H9 (cell line): ENCODE measurements around the gene SUSD2. TPM values are rescaled to one million over a fixed set of nuclear protein-coding genes. Genes with fewer than 3 reads are reported as not detected.

Source experiments
- DNase-seq: peaks from one replicate; pipeline ENCODE4 v3.0.0-alpha.2; 2017
- H2AFZ ChIP-seq: one replicate; pipeline ENCODE4 v1.6.1; 2013; ENCODE audit warnings: mild to moderate bottlenecking, low read length, control low read depth, moderate library complexity
- H2AK5ac ChIP-seq: 2 replicates; pipeline ENCODE4 v1.6.1; 2013; ENCODE audit warnings: low read length, control low read depth, mixed read lengths; ENCODE audit not compliant: insufficient read length
- H2BK120ac ChIP-seq: one replicate; pipeline ENCODE4 v1.6.1; 2013; ENCODE audit warnings: low read depth, mild to moderate bottlenecking, low read length, control low read depth, inconsistent platforms; ENCODE audit not compliant: poor library complexity, severe bottlenecking
- H2BK12ac ChIP-seq: 2 replicates; pipeline ENCODE4 v1.6.1; 2013; ENCODE audit warnings: low read length, control low read depth, mixed read lengths, low read depth; ENCODE audit not compliant: insufficient read length
- H2BK15ac ChIP-seq: 2 replicates; pipeline ENCODE4 v1.6.1; 2013; ENCODE audit warnings: low read depth, low read length, control low read depth
- H2BK20ac ChIP-seq: one replicate; pipeline ENCODE4 v1.6.1; 2013; ENCODE audit warnings: low read depth, mild to moderate bottlenecking, low read length, control low read depth, inconsistent platforms; ENCODE audit not compliant: poor library complexity, severe bottlenecking
- H2BK5ac ChIP-seq: 2 replicates; pipeline ENCODE4 v1.6.1; 2013; ENCODE audit warnings: low read length, control low read depth, mixed read lengths; ENCODE audit not compliant: insufficient read length
- H3K14ac ChIP-seq: 2 replicates; pipeline ENCODE4 v1.6.1; 2013; ENCODE audit warnings: low read length, control low read depth; ENCODE audit not compliant: insufficient read depth
- H3K18ac ChIP-seq: 2 replicates; pipeline ENCODE4 v1.6.1; 2013; ENCODE audit warnings: low read depth, mild to moderate bottlenecking, mixed read lengths, low read length, control low read depth; ENCODE audit not compliant: insufficient read length
- H3K23ac ChIP-seq: 2 replicates; pipeline ENCODE4 v1.6.1; 2013; ENCODE audit warnings: low read length, control low read depth, mixed read lengths, low read depth; ENCODE audit not compliant: insufficient read length
- H3K23me2 ChIP-seq: 2 replicates; pipeline ENCODE4 v1.6.1; 2013; ENCODE audit warnings: low read depth, mild to moderate bottlenecking, mixed read lengths, low read length, control low read depth; ENCODE audit not compliant: insufficient read length, poor library complexity, severe bottlenecking
- H3K27ac ChIP-seq: 2 replicates; pipeline ENCODE4 v1.5.1; 2013; ENCODE audit warnings: low read length, control low read depth, mixed read lengths, low read depth; ENCODE audit not compliant: insufficient read length
- H3K27me3 ChIP-seq: 2 replicates; pipeline ENCODE4 v1.6.1; 2013; ENCODE audit warnings: low read length, control low read depth, inconsistent platforms; ENCODE audit not compliant: insufficient read depth
- H3K4ac ChIP-seq: 2 replicates; pipeline ENCODE4 v1.6.1; 2013; ENCODE audit warnings: low read depth, mild to moderate bottlenecking, control low read depth, inconsistent platforms, low read length, moderate library complexity
- H3K4me1 ChIP-seq: 2 replicates; pipeline ENCODE4 v1.6.1; 2013; ENCODE audit warnings: low read length, control low read depth, inconsistent platforms; ENCODE audit not compliant: insufficient read depth
- H3K4me2 ChIP-seq: 2 replicates; pipeline ENCODE4 v1.6.1; 2013; ENCODE audit warnings: low read length, control low read depth, mixed read lengths; ENCODE audit not compliant: insufficient read length, insufficient read depth
- H3K56ac ChIP-seq: 2 replicates; pipeline ENCODE4 v1.6.1; 2013; ENCODE audit warnings: low read depth, mild to moderate bottlenecking, mixed read lengths, low read length, control low read depth; ENCODE audit not compliant: insufficient read length
- H3K79me1 ChIP-seq: 2 replicates; pipeline ENCODE4 v1.6.1; 2013; ENCODE audit warnings: low read depth, mild to moderate bottlenecking, moderate library complexity, low read length, control low read depth, inconsistent platforms; ENCODE audit not compliant: insufficient read depth, poor library complexity, severe bottlenecking
- H3K79me2 ChIP-seq: 2 replicates; pipeline ENCODE4 v1.6.1; 2013; ENCODE audit warnings: low read length, control low read depth, inconsistent platforms; ENCODE audit not compliant: insufficient read depth
- H3K9ac ChIP-seq: 2 replicates; pipeline ENCODE4 v1.6.1; 2013; ENCODE audit warnings: low read length, control low read depth, mixed read lengths; ENCODE audit not compliant: insufficient read length; ENCODE audit errors: extremely low read depth
- H3K9me3 ChIP-seq: one replicate; pipeline ENCODE4 v1.6.1; 2013; ENCODE audit warnings: low read depth, low read length, inconsistent platforms; ENCODE audit not compliant: control insufficient read depth
- H3T11ph ChIP-seq: one replicate; pipeline ENCODE4 v1.6.1; 2013; ENCODE audit warnings: mild to moderate bottlenecking, low read length, control low read depth, inconsistent platforms
- H4K20me1 ChIP-seq: one replicate; pipeline ENCODE4 v1.6.1; 2013; ENCODE audit not compliant: control insufficient read depth, insufficient read length, insufficient read depth
- H4K5ac ChIP-seq: 2 replicates; pipeline ENCODE4 v1.6.1; 2013; ENCODE audit warnings: low read depth, mild to moderate bottlenecking, mixed read lengths, low read length, control low read depth; ENCODE audit not compliant: insufficient read length
- H4K8ac ChIP-seq: replicated peaks from 2 replicates; pipeline ENCODE4 v1.6.1; 2013; ENCODE audit warnings: low read length, control low read depth, mixed read lengths, low read depth; ENCODE audit not compliant: insufficient read length
- H4K91ac ChIP-seq: 2 replicates; pipeline ENCODE4 v1.6.1; 2013; ENCODE audit warnings: low read depth, mild to moderate bottlenecking, moderate library complexity, mixed read lengths, low read length, control low read depth; ENCODE audit not compliant: insufficient read length
- H3K27ac Mint-ChIP-seq, 3 experiments: 2 replicates in 2 of 3; 3 replicates in 1 of 3; pipeline ENCODE4 v1.8.0; 2020 to 2021; ENCODE audit warnings: mixed read lengths in 3 of 3, mild to moderate bottlenecking in 1 of 3, moderate library complexity in 1 of 3
- H3K27me3 Mint-ChIP-seq: 2 replicates; pipeline ENCODE4 v1.8.0; 2021; ENCODE audit warnings: low read depth, mild to moderate bottlenecking, moderate library complexity, mixed read lengths
- H3K36me3 Mint-ChIP-seq, 3 experiments: 2 replicates in 2 of 3; 3 replicates in 1 of 3; pipeline ENCODE4 v1.8.0; 2020 to 2021; ENCODE audit warnings: low read depth in 3 of 3, mixed read lengths in 3 of 3; ENCODE audit not compliant: insufficient read depth in 1 of 3
- H3K4me1 Mint-ChIP-seq, 2 experiments: 2 replicates each; pipeline ENCODE4 v1.8.0; 2020; ENCODE audit warnings: mixed read lengths in 2 of 2
- H3K4me3 Mint-ChIP-seq, 2 experiments: 2 replicates in 1 of 2; 3 replicates in 1 of 2; pipeline ENCODE4 v1.8.0; 2020 to 2021; ENCODE audit warnings: mild to moderate bottlenecking in 2 of 2, mixed read lengths in 2 of 2, moderate library complexity in 1 of 2
- H3K9me3 Mint-ChIP-seq, 2 experiments: 2 replicates in 1 of 2; 3 replicates in 1 of 2; pipeline ENCODE4 v1.8.0; 2020; ENCODE audit warnings: mild to moderate bottlenecking in 2 of 2, mixed read lengths in 2 of 2, moderate library complexity in 1 of 2
- CTCF ChIP-seq: fragments of 200-600 bp; sonication (generic); conservative IDR thresholded peaks from 3 replicates; pipeline ENCODE4 v1.8.0; 2021; ENCODE audit warnings: antibody characterized with exemption, mild to moderate bottlenecking
- WGBS: extraction: QIAGEN DNeasy Blood & Tissue Kit; methylation state at CpG from one replicate; pipeline ENCODE4 v1.1.7; 2013; ENCODE audit warnings: missing lambda C conversion rate, low lambda C conversion rate, mixed read lengths; ENCODE audit not compliant: insufficient read length; ENCODE audit errors: extremely low coverage; 5-methylcytosine and 5-hydroxymethylcytosine counted together
- total RNA-seq: library from RNA; stranded (reverse); gene quantifications from 2 replicates; pipeline ENCODE4 v1.2.1, GENCODE V29; 2021

The SUSD2 gene
- total RNA-seq, 1 experiment from 2014 or later = 4.2 TPM

GRCh38 chr22:24232725-24233124, 51.4 kb downstream of the SUSD2 start:
- Histone ChIP-seq H3K18ac (no peak overlapping the region), H4K20me1 (no peaks in the 10 kb centered on the region), H4K91ac (no peak overlapping the region), H3K9me3 (no peaks in the 10 kb centered on the region), H2BK120ac (no peak overlapping the region), H3K27me3 (no peaks in the 10 kb centered on the region), H3K4me1 (no peaks in the 10 kb centered on the region), H3K27ac (no peak overlapping the region), H2BK5ac (no peak overlapping the region), H3K4me2 (no peak overlapping the region), H2AFZ (no peak overlapping the region), H3K23ac (no peak overlapping the region), H3K23me2 (no peaks in the 10 kb centered on the region), H2BK20ac (no peak overlapping the region), H3T11ph (no peak overlapping the region), H3K4ac (no peak overlapping the region), H3K79me1 (no peaks in the 10 kb centered on the region), H2AK5ac (no peak overlapping the region), H3K56ac (no peak overlapping the region), H2BK15ac (no peak overlapping the region), H3K14ac (no peak overlapping the region), H4K5ac (no peak overlapping the region), H3K9ac (no peak overlapping the region), H3K79me2 (no peaks in the 10 kb centered on the region), H2BK12ac (no peak overlapping the region), H4K8ac (no peak overlapping the region)
- WGBS = no CpG with 5 or more reads among the region's 15 CpGs
- no peak for TF ChIP-seq CTCF
- DNase-seq = no peak
- peaks cover 6 to 7% of the 10 kb centered on the region in 2 experiments for H3K4me1 Mint-ChIP-seq
- no peaks in the 10 kb centered on the region for H3K9me3 Mint-ChIP-seq
- H3K27me3 Mint-ChIP-seq = no peaks in the 10 kb centered on the region
- peak overlapping the region in 1 of 3 experiments; percentile 89; a peak in 1 of 7 replicates for H3K27ac Mint-ChIP-seq
- H3K36me3 Mint-ChIP-seq = no peaks in the 10 kb centered on the region
- H3K4me3 Mint-ChIP-seq = no peak overlapping the region
